NCI-H2029 (cell line): ENCODE data around the gene PHACTR1.
"Not testable (repeated sequence)": the region's sequence is repeated elsewhere in the genome, so short reads cannot be mapped to it uniquely, and the experiment has no call there.

Experiments
- DNase-seq: peaks from one replicate; lab custom pipeline; 2025; lab: John Stamatoyannopoulos, UW

The PHACTR1 gene

DNA sequence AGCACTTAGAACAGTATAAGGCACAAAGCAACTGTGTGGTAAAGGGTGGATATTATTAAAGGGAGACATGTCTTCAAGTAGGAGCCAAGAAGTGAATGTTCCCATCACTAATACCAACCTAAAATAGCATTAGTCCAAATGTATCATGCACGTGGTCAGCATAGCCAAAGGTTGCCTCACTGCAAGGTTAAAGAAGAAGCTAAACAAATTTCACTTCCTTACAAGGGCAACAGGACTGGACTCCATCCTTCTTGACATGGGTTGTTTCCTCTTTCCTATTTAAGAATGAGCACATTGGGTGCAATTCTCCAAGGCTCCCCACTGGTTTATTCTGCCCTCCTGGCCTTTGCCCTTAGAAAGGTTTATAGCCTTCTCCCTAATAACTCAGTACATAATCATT, 186.7 kb downstream of the PHACTR1 start:
- no peak for DNase-seq

DNA sequence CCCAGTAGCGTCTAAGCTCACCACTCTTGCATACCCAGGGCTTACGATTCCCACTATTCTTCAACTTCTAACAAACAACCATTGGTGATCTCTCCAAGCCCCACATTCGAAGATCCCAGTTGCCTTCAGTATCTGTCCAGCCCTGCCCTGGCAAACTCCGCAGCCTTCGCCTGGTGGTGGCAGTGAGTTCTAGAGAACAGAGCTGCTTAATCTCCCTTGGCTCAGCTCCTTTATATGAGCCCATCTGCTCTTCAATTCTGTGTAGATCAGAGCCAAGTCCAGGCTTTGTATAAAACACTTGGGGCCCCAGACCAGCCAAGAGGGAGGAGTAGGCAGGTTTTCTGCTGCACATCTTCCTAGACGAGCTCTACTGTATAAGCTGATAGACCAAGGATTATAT, 193.3 kb downstream of the PHACTR1 start:
- DNase-seq = no peak

DNA sequence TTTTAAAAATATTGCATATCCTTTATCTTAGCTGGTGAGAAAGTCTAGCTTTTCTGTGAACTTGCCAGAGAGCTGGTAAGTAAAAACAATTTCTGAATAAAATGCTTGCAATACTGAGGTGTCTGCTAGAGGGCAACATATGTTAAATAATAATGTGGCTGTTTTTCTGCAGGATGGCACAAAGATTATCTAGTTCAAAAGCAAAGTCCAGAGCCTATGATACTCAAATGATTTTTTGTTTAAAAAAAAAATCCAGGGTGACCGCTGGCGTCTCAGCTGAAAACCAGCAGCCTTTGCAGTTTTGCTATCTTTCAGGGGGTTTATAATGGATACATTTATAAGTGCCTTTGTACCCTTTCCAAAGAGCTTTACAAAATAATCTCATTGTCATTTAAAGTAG, 194.9 kb downstream of the PHACTR1 start:
- peak; percentile 52 for DNase-seq

DNA sequence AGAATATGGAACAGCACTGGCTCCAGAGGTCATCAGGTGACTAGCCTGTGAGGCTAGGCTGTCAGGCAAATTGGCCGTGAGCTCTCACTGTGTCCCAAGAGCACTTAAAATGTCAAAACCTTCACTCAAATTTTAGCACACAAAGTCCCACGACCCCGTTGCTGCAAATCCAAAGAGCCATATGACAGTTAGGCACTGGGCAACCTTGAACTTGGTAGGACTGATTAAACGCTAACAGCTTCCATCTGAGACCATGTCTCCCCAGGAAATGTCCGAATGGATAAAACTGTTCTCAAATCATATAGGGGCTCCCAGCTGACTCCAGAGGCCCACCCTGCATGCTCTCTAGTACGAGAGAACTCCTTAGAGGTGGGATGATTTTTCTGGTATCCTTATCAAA, 196.6 kb downstream of the PHACTR1 start:
- no peak for DNase-seq

DNA sequence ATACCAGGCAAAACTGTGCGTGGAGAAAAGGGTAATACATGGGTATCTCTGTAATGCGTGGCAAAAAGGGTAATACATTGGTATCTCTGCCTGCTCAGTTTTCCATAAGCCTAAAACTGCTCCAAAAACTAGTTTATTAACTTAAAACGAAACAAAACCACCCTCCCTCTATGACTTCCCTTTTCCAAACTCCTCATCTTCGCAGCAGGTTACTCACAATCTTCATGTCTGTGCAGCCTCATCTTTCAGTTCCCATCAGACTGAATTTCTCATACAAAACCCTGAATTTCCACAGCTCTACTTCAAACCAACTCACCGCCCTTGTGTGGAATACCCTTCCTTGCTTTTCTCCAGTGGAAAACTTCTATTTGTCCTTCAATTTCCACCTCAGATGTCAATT, 199.4 kb downstream of the PHACTR1 start:
- DNase-seq = no peak

DNA sequence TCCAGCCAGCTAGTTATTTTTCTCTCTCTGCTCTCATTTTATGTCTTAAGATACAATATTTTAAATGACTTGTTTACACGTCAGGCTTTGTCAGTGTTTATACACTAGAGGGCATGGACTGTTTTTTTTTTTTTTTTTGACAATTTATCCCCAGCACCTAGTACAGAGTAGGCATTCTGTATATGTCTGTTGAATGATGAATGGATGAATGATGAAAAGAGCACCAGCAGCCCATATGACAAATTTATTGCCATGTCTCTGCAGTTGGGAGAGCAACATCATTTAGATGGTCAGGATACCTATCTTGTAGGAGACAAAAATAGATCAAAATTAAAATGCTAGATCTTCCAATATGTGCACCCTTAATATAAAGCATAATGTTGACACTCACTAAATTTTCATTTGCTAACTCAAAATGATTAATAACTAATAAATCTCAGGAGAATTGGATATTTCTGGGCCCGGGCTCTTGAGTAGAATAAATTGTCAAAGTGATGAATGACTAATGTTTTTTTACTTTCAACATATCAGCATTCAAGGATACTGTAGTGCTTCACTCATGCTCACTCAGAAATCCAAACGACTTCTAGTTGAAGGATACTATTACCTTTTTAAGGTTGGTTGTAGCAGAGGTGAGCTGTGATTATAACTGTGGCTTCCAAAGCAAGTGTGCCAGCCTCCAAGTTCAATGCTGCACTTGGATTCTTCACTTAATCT, 200.0 kb downstream of the PHACTR1 start:
- DNase-seq = no peak

DNA sequence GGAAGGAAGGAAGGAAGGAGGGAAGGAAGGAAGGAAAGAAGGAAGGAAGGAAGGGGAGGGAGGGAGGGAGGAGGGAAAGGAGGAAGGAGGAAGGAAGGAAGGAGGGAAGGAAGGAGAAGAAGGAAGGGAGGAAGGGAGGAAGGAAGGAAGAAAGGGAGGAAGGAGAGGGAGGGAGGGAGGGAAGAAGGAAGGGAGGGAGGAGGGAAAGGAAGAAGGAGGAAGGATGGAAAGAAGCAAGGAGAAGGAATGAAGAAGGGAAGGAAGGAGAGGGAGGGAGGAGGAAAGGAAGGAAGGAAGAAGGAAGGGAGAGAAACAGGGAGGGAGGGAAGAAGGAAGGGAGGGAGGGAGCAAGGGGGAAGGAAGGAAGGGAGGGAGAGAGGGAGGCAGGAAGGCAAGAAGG, 204.9 kb downstream of the PHACTR1 start:
- DNase-seq = no peak

DNA sequence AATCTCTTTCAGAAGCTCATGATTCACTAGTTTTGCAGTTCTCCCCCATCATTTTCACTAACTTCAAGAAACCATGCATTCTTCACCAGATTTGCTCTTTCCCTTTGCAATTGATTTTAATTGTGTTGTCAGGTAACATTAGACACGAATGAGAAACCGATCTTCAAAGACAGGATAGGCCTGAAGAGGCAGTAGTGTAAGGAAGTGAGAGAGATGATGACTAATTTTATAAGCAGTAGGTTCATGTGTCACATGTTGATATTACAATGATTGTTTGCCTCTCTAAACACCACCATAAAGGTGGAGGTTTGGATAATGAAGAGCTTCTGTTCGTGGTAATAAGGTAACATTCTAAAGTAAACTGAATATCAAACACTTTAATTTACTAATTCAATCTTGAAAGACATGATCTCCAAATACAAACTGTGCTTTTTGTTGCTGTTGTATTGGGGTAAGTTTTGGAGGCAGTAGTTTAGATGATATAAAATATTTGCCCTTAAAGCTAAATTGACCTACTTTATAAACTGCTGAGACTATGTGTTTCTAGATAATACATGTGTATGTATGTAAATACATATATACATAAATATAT, 207.2 kb downstream of the PHACTR1 start:
- peak; percentile 28 for DNase-seq

DNA sequence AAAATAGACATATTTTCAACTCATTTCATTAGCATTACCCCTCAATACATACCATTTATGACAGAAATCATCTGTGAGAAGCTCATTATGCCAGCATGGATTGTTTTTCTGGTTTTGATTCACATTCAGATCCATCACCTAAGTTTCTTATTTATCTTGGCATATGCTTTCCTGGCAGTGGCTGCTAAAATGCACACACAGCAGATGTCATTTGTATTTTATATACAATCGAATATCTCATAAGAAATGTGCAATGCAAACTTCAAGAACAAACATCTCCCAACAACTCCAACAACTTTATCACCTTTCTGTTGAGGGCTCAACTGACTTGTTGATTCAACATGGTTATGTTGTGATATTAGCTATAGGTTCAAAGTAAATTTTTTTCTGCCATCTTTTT, 208.3 kb downstream of the PHACTR1 start:
- no peak for DNase-seq

DNA sequence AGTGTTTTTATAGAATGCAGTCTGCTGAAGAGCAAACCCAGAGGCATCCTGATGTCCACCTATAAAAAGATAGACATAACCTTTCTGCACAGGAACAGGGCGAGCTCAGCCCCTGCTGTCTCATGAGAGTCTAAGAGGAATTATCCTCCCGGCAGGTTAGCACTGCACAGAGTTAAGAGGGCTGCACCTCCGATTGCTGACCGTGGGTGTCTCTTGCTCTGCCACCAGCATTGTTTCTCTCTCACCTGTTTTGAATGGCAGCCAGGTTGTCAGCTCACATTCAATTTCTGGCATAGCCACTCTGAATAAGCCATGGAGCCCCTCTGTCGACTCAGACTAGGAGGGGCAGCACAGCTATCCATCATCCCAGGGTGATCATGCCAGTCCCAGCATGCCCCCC, 211.2 kb downstream of the PHACTR1 start:
- DNase-seq = no peak

DNA sequence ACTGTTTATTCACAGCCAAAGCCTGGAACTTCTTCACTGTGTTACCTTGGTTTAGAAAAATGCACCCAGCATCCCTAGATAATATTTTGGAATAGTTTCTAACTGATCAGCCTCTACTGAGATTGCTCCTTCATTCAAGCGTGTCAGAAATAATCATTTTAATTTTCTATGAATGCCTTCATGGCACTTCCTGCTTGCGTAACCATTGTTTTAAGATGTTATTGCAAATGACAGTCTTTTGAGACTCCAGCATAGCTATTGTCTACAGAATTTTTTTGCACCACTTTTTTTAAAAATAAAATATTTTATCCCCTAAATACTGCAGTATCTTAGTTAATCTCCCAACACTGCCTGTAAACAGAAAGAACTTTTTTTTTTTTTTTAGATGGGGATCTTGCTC, 213.1 kb downstream of the PHACTR1 start:
- DNase-seq = no peak

DNA sequence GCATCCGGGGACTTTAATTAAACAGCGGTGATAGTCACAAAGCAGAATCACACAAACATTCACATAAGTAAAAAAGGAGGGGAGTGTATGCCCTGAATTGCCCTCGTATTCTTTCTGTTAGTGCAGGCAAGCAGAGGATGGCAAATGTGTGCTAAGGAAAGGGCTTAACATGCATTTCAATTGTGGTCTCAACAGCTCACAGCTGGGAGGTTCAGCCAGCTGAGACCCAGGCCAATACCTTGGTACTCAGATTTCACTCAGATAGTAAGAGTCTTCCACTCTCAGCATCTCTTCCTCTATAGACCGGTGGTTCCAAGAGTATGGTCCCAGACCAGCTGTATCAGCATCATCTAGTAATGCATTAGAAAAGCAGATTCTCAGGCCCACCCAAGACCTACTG, 215.1 kb downstream of the PHACTR1 start:
- no peak for DNase-seq

DNA sequence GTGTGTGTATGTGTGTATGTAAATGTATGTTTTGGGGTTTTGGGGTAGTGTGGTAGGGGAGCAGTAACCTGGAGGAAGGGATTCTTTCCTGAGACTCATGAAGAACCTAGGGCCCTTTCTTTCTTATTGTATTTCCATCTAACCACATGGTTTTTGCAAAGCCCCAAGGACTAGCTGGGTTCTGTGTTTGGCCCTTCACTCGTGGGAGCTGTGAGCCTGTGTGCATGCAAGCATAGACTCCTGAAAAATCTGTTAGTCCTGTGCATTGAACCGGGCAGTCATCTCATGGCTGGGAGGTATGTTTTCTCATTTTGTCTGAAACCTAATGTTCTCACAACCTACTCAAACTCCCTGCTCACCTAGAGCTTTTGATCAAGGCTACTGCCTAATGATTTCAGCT, 219.1 kb downstream of the PHACTR1 start:
- no peak for DNase-seq

DNA sequence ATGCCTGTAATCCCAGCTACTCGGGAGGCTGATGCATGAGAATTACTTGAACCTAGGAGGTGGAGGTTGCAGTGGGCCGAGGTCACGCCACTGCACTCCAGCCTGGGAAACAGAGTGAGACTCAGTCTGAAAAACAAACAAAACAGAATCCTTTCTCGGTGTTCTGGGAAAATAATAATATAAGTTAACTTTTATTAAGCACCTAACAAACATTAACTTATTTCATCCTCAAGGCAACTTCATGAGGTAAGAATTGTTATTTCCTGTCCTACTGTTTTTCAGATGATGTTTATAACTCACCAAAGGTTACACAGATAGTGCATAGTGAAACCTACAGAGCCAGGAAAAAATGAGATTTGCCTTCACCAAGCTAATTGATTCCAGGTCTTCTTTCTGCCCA, 221.4 kb downstream of the PHACTR1 start:
- DNase-seq = no peak

DNA sequence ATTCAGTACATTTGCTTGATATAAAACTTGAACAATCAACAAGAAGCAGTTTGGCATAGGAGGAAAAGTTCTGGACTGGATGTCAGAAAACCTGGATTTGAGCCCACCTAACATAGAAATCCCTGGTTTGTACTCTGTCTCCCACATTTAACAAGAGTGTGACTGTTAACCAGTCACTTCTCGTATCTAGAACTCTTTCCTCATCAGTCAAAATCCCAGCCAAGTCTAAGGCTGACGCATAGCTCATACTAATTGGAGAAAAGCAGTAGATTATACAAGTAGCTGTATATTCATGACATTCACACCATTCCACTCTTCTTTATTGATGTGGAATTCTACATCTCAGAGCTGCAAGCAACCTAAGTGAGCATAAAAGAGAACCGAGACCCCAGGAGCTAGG, 222.7 kb downstream of the PHACTR1 start:
- DNase-seq = no peak

DNA sequence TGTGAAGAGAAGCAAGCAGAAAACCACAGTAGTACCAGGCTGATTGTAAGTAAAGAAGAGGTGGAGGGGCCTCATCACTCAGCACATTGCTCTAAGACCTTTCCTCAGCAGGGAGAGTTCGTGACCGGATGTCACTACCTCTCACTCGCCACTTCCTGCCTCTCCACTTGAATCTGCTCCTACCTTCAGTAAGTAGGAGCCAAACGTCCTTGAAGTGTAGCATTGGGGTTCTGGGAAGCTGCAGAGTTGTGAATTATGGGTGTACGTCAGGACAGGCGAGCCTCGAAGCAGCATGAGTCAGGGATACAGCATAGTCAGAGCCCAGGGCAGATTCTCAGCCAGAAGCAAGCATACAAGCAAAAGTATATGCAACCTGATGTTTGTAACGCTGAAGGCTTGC, 224.9 kb downstream of the PHACTR1 start:
- DNase-seq = no peak

DNA sequence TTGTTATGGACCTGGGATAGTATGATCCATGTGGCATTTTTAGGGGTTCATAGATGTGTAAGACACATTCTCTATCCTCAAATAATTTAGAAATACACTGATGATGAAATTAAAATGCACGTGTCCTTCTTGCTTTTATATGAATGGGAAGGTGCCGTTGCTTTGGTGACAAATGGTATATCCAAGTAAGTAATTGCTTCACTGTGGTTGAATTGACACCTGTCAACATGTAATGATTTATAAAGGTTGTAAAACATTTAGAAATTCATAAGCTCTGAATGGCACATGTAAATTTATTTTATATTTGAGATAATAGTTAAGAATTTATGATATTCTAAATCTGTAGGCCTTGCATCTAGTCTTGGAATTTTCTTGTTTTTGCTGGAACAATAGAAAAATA, 227.0 kb downstream of the PHACTR1 start:
- DNase-seq = no peak

DNA sequence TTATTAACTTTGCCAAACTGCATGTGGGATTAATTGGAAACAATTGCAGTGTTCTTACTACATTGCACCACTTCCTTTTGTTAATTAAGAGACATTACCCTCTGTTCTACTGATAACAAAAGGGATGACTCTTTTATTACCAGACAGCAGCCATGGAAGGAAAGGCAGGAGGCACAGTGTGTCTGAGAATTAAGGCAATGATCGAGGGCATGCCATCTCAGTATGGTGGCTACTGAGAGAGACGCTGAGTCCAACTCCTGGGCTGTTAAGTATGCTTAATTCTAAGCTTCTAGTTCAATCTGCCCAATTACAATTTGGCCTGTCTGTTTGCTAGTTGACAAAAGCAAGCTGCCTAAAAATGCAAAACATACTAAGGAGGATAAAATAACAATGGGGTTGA, 227.4 kb downstream of the PHACTR1 start:
- no peak for DNase-seq

DNA sequence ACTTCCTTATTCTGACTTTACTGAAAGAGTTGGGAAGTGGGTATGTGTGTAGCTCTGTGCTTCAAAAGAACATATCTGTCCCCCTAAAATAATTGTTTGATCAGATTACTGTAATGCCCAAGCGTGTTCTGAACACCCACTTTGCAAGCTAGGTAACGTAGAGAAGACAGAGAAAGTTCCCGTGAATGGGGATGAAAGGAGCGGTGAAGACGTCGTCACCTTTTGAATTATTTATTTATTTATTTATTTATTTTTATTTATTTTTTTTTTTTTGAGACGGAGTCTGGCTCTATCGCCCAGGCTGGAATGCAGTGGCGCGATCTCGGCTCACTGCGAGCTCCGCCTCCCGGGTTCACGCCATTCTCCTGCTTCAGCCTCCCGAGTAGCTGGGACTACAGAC, 228.0 kb downstream of the PHACTR1 start:
- DNase-seq = not testable (repeated sequence)

DNA sequence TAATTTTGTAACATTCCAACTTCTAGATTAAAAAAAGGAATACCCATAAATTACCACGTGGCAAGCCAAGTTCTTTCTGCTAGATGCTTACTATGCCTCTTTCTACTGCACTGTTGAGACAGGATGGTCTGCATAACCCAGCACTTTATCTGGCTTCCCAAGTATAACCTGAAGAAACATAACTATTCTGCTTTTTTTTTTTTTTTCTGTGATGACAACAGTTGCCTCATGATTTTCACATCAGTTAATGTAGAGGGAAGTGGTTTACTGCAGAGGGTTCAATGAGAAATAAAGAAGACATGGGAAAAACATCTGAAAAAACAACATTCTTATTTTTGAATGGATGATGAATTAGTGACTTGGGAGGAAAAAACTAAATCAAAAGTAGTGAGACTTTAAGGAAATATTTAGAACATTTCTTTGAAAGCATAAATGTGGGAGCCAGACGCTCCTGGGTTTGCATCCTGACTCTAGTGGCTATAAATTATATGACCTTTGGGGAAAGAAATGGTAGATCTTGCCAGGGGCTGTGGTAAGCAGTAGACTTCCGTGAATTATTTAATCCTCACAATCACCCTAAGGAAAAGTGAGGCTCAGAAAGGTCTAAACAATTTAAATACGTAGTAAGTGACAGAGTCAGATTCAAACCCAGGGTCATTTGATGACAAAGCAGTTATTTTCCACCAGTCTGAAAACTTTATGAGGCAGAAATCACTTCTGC, 230.7 kb downstream of the PHACTR1 start:
- no peak for DNase-seq

DNA sequence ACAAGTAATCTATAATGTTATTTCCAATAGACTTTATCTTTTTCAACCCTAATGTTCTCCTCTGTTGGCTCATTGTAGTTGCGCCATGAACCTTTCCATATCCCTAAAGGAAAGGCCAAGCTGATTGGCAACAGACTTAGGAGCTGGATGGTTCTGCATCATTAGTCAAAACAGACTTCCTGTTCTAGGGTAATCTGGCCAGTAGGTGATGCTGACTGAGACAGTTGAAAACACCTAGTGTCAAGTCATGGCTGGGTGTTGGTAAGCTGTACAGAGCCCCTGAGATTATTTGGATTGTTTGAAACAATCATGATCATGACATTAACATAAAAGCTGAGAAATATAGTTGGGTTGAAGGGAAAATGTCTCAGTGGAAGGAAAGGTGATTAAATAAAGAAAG, 231.4 kb downstream of the PHACTR1 start:
- DNase-seq = no peak

DNA sequence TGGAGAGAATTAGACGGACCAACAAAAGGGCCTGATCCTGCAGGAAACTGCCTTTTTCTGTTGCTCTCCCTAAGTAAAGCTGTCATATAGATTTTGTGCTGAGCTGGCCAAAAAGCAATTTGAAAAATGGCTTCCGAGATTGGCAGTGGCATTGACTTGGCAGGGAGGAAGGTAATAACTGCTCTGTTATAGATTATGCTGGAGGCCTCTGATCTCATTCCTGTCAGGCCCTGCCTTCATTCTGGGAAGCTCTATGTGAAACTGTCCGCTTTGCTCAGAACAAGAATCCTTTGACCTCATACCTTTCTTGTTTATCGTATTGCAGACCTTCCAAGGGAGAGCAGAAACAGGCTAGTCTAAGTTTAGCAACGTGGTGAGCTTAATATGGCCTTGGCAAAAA, 234.4 kb downstream of the PHACTR1 start:
- DNase-seq = no peak

DNA sequence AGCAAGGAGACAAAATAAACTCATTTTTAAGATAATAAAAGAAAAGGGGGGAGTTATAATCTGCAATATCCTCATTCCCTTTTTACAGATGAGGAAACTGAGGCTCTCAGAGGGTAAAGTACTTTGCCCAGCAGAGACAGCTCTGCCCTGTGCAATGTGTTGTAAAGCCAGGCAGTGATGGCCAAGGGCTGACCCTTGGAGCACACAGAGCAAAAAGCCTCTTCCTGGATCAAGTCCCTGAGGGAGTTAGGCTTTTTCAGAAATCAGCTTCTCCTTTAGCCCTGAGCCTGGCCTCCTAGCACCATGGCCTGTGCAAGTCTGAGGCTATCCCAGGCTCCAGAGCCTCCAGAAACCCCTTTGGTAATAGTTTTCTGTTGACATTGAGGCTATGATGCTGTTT, 234.8 kb downstream of the PHACTR1 start:
- DNase-seq = no peak

DNA sequence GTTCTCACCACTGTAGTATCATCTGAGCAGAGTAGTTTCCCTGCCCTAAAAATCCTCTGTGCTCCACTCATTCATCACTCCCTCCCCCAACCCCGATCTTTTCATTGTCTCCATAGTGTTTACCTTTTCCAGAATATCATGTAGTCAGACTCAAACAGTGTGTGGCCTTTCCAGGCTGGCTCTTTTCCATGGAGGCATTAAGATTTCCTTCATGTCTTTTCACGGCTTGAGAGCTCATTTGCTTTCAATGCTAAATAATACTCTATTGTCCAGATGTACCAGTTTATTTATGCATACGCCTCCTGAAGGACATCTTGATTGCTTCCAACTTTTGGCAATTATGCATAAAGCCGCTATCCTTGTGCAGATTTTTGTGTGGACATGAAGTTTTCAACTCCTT, 235.8 kb downstream of the PHACTR1 start:
- peak; percentile 32 for DNase-seq
